Endodermal cell (in vitro differentiated cells): ENCODE results near the gene SH3BP2. TPM values are rescaled to one million over a fixed set of nuclear protein-coding genes. Genes with fewer than 3 reads are reported as not detected.

Experiments used
- DNase-seq: peaks from one replicate; pipeline ENCODE4 v3.0.0-alpha.2; 2017
- H3K27ac ChIP-seq: 2 replicates; pipeline ENCODE4 v1.5.1; 2013; ENCODE audit warnings: mild to moderate bottlenecking, low read depth, low read length, moderate library complexity
- H3K27me3 ChIP-seq: 2 replicates; pipeline ENCODE4 v1.6.1; 2013; ENCODE audit warnings: mild to moderate bottlenecking, low read length, moderate library complexity; ENCODE audit not compliant: insufficient read depth, control insufficient read depth, poor library complexity, severe bottlenecking
- H3K36me3 ChIP-seq: 2 replicates; pipeline ENCODE4 v1.7.0; 2013; ENCODE audit warnings: mild to moderate bottlenecking, low read length, moderate library complexity; ENCODE audit not compliant: control insufficient read depth, insufficient read depth
- H3K4me1 ChIP-seq: one replicate; pipeline ENCODE4 v1.7.0; 2013; ENCODE audit warnings: low read length; ENCODE audit not compliant: control insufficient read depth, insufficient read depth
- H3K4me3 ChIP-seq: 2 replicates; pipeline ENCODE4 v1.5.1; 2013; ENCODE audit warnings: mild to moderate bottlenecking, low read length, moderate library complexity
- H3K9ac ChIP-seq: 2 replicates; pipeline ENCODE4 v1.6.1; 2013; ENCODE audit warnings: mild to moderate bottlenecking, low read length, moderate library complexity; ENCODE audit not compliant: poor library complexity, severe bottlenecking; ENCODE audit errors: extremely low read depth
- H3K9me3 ChIP-seq: 2 replicates; pipeline ENCODE4 v1.6.1; 2013; ENCODE audit warnings: mild to moderate bottlenecking, low read length, moderate library complexity; ENCODE audit not compliant: control insufficient read depth
- H3K27ac Mint-ChIP-seq: 2 replicates; pipeline ENCODE4 v1.8.0; 2020; ENCODE audit warnings: mixed read lengths
- H3K27me3 Mint-ChIP-seq: 2 replicates; pipeline ENCODE4 v1.8.0; 2021; ENCODE audit warnings: mild to moderate bottlenecking, mixed read lengths; ENCODE audit not compliant: insufficient read depth
- H3K36me3 Mint-ChIP-seq: 2 replicates; pipeline ENCODE4 v1.8.0; 2020; ENCODE audit warnings: low read depth, mixed read lengths
- H3K4me1 Mint-ChIP-seq: 2 replicates; pipeline ENCODE4 v1.8.0; 2020; ENCODE audit warnings: mixed read lengths
- H3K4me3 Mint-ChIP-seq: 2 replicates; pipeline ENCODE4 v1.8.0; 2020; ENCODE audit warnings: mild to moderate bottlenecking, moderate library complexity, mixed read lengths
- H3K9me3 Mint-ChIP-seq: 2 replicates; pipeline ENCODE4 v1.8.0; 2020; ENCODE audit warnings: mild to moderate bottlenecking, mixed read lengths
- WGBS, 2 experiments: methylation state at CpG; one replicate each; pipeline versions ENCODE4 v1.1.5 to v1.1.7; 2013; ENCODE audit warnings: missing lambda C conversion rate in 2 of 2, mixed read lengths in 1 of 2; ENCODE audit not compliant: insufficient coverage in 1 of 2, insufficient read length in 1 of 2; 5-methylcytosine and 5-hydroxymethylcytosine counted together
- total RNA-seq, 2 donors: library from RNA; stranded (reverse); fragmentation: NEBNext Ultra II Directional in 1 of 2; extraction: Animal tissue kit (Norgen Biotek cat#: 25700) in 1 of 2; gene quantifications; 2 replicates in 1 of 2; 3 replicates in 1 of 2; pipeline ENCODE4 v1.2.1, GENCODE V29; 2021
- TF ChIP-seq, protein P1 (sequence below): fragments of 200-600 bp; sonication (generic); conservative IDR thresholded peaks from 2 replicates; pipeline ENCODE4 v1.5.0; 2021; ENCODE audit warnings: antibody characterized with exemption, mild to moderate bottlenecking

The SH3BP2 gene
- total RNA-seq, 2 donors from 2014 or later: 40.5 to 43.8 TPM

GRCh38 chr4:2767705-2768074, 25.2 kb upstream of the SH3BP2 start:
- Histone ChIP-seq H3K36me3 (no peaks in the 10 kb centered on the region), H3K27ac (no peak overlapping the region), H3K9ac (no peak overlapping the region), H3K27me3 (no peaks in the 10 kb centered on the region), H3K4me1 (no peaks in the 10 kb centered on the region), H3K4me3 (no peak overlapping the region), H3K9me3 (peaks cover 10% of the 10 kb centered on the region)
- 80 to 88% methylated on average over 8 to 11 of the region's 11 CpGs for WGBS, 2 experiments
- Mint-ChIP-seq H3K4me3 (no peak overlapping the region), H3K36me3 (no peaks in the 10 kb centered on the region), H3K27me3 (peaks cover 5% of the 10 kb centered on the region), H3K9me3 (peaks cover 9% of the 10 kb centered on the region), H3K4me1 (peaks cover 1% of the 10 kb centered on the region), H3K27ac (no peak overlapping the region)
- TF ChIP-seq, protein P1, sequence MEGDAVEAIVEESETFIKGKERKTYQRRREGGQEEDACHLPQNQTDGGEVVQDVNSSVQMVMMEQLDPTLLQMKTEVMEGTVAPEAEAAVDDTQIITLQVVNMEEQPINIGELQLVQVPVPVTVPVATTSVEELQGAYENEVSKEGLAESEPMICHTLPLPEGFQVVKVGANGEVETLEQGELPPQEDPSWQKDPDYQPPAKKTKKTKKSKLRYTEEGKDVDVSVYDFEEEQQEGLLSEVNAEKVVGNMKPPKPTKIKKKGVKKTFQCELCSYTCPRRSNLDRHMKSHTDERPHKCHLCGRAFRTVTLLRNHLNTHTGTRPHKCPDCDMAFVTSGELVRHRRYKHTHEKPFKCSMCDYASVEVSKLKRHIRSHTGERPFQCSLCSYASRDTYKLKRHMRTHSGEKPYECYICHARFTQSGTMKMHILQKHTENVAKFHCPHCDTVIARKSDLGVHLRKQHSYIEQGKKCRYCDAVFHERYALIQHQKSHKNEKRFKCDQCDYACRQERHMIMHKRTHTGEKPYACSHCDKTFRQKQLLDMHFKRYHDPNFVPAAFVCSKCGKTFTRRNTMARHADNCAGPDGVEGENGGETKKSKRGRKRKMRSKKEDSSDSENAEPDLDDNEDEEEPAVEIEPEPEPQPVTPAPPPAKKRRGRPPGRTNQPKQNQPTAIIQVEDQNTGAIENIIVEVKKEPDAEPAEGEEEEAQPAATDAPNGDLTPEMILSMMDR: no peak
- no peak for DNase-seq

GRCh38 chr4:2768124-2768523, 24.8 kb upstream of the SH3BP2 start:
- H3K4me3 Mint-ChIP-seq: no peak overlapping the region
- H3K36me3 Mint-ChIP-seq: no peaks in the 10 kb centered on the region
- Histone ChIP-seq H3K9me3 (peaks cover 9% of the 10 kb centered on the region), H3K9ac (no peak overlapping the region), H3K4me1 (no peaks in the 10 kb centered on the region), H3K4me3 (no peak overlapping the region), H3K36me3 (no peaks in the 10 kb centered on the region), H3K27ac (no peak overlapping the region), H3K27me3 (no peaks in the 10 kb centered on the region)
- peaks cover 1% of the 10 kb centered on the region for H3K4me1 Mint-ChIP-seq
- DNase-seq: no peak
- peaks cover 5% of the 10 kb centered on the region for H3K9me3 Mint-ChIP-seq
- WGBS, 2 experiments: 87 to 89% methylated on average over 4 to 9 of the region's 9 CpGs
- peaks cover 6% of the 10 kb centered on the region for H3K27me3 Mint-ChIP-seq
- H3K27ac Mint-ChIP-seq: no peak overlapping the region
- TF ChIP-seq, protein P1: no peak

DNA sequence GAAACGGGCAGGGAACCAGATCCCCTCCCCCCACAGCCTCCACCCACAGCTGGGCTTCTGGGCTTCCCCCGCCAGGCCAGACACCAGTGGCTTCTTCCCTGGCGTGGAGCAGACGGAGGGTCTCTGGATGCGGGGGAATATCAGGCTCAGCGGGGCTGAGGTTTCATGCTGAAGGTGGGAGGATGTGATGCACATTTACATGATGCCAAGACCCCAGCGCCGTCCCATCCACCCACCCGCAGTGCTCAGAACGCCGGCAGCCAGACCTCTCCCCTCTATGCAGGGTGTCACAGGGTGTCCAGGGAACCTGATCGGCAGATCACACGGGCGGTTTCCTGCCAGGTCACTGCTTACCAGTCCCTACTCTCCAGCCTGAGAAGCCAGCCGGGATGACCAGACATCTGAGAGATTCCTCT, 24.0 kb upstream of the SH3BP2 start:
- H3K9me3 ChIP-seq: peaks cover 9% of the 10 kb centered on the region
- DNase-seq: no peak
- no peak overlapping the region for H3K27ac ChIP-seq
- no peaks in the 10 kb centered on the region for H3K27me3 ChIP-seq
- Mint-ChIP-seq H3K36me3 (no peaks in the 10 kb centered on the region), H3K27ac (no peak overlapping the region), H3K4me1 (no peaks in the 10 kb centered on the region), H3K4me3 (no peak overlapping the region), H3K27me3 (peaks cover 5% of the 10 kb centered on the region), H3K9me3 (peaks cover 4% of the 10 kb centered on the region)
- H3K4me3 ChIP-seq: no peak overlapping the region
- TF ChIP-seq, protein P1: no peak
- no peaks in the 10 kb centered on the region for H3K4me1 ChIP-seq
- no peaks in the 10 kb centered on the region for H3K36me3 ChIP-seq
- no peak overlapping the region for H3K9ac ChIP-seq
- WGBS, 2 experiments: 63 to 71% methylated on average over 8 to 15 of the region's 15 CpGs
